ENCODE data around the gene COL25A1. TPM values are rescaled to one million over a fixed set of nuclear protein-coding genes. Genes with fewer than 3 reads are reported as not detected.

The COL25A1 gene
- total RNA-seq, 2 experiments from 2014 or later, result 0.67 TPM; not detected in 1

DNA sequence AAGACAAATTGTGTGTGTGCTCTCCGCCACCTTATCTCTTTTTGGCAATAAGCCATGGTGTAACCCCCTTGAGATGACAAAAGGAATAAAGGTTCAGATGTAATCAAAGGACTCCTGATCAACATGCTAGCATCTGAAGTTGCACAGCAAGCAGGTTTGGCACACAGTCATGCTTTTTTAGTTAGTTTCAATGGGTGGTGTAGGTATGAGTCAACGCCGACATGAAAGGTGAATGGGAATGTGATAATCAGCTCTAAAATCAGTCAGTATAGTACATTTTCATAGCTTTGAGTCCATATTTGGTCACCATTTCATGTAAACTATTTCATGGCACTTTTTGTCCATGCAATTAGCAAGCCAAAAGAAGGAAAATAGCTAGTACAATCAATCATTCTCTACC is 489.2 kb downstream of the COL25A1 start:
- no peaks in the 10 kb centered on the region for H3K4me1 Mint-ChIP-seq
- H3K4me3 Mint-ChIP-seq, result no peak overlapping the region
- peaks cover 34% of the 10 kb centered on the region for H3K27me3 Mint-ChIP-seq
- no peaks in the 10 kb centered on the region for H3K36me3 Mint-ChIP-seq
- no peak for DNase-seq
- H3K9me3 Mint-ChIP-seq, result no peaks in the 10 kb centered on the region
- POLR2A ChIA-PET, result no interaction called here
- no peak for ATAC-seq (ENCODE audit: low read depth)
- no peak overlapping the region for H3K27ac Mint-ChIP-seq

DNA sequence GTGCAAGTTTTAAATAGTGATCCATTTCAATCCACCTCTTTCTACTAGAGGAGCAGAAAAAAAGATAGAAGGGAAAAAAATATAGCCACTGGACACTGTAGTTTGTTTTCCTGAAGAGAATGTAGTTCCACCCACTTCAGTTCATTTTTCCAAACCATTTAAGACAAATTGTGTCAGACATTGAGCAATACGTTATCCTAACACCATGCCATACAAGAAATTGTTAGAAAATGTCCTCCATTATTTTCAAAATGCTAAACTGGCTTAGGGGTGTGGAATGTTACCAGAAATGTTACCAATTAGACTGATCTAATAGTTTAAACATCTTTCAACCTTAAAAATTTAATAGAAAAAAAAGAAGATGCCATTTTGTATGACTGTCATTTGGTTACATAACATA is 491.0 kb downstream of the COL25A1 start:
- Mint-ChIP-seq H3K4me3 (no peak overlapping the region), H3K36me3 (no peaks in the 10 kb centered on the region), H3K9me3 (no peaks in the 10 kb centered on the region), H3K27me3 (peaks cover 27% of the 10 kb centered on the region), H3K4me1 (no peaks in the 10 kb centered on the region), H3K27ac (no peak overlapping the region)
- POLR2A ChIA-PET, result no interaction called here
- ATAC-seq (ENCODE audit: low read depth) (no peak), DNase-seq (no peak)

DNA sequence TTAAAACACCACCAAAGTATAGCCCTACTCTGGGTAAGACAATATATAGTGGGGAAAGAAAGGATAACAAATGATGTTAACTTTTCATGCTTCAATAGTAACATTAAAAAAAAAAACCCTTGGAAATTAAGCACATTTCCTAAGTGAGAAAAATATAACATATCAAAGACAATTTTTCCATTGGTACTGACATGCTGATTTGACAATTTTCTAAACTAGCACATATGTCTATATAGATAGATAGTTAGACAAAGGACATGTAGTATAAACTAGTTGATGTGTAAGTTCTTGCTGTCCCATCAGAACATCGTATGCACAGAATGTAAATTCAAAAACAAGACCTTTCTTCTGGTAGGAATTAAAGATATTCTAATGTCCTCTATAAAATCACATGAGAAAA is 492.4 kb downstream of the COL25A1 start:
- no peak for DNase-seq
- Mint-ChIP-seq H3K4me3 (no peak overlapping the region), H3K36me3 (no peaks in the 10 kb centered on the region), H3K4me1 (no peaks in the 10 kb centered on the region), H3K27me3 (peaks cover 27% of the 10 kb centered on the region), H3K27ac (no peak overlapping the region), H3K9me3 (no peaks in the 10 kb centered on the region)
- no peak for ATAC-seq (ENCODE audit: low read depth)
- POLR2A ChIA-PET, result no interaction called here

DNA sequence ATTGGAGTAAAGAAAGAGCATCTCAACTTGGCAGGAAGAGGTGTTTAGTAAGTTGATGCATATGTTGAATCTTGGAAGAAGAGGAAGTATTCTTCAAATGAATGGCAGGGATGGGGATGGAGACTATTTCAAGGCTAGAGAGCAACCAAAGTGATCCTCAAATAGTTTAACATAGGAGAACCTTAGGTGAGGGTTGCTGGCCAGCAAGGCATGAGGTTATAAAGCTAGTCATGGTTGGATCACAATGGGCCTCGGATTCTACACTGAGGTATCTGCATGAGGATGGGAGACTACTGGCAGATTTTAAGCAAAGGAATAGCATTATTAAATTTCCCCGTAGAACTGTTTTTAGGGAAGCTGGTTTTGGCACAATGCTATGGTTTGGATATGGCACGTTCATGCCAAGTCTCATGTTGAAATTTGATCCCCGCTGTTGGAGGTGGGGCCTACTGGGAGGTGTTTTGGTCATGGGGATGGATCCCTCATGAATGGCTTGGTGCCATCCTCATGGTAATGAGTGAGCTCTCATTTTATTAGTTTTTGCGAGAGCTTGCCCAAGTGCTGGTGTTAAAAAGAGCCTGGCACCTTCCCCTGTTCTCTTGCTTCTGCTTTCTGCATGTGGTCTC is 497.7 kb downstream of the COL25A1 start:
- H3K36me3 Mint-ChIP-seq, result no peaks in the 10 kb centered on the region
- H3K4me1 Mint-ChIP-seq, result no peaks in the 10 kb centered on the region
- no peak for DNase-seq
- H3K9me3 Mint-ChIP-seq, result no peaks in the 10 kb centered on the region
- POLR2A ChIA-PET, result no interaction called here
- no peak overlapping the region for H3K4me3 Mint-ChIP-seq
- H3K27ac Mint-ChIP-seq, result no peak overlapping the region
- peaks cover 2% of the 10 kb centered on the region for H3K27me3 Mint-ChIP-seq
- ATAC-seq (ENCODE audit: low read depth), result no peak

DNA sequence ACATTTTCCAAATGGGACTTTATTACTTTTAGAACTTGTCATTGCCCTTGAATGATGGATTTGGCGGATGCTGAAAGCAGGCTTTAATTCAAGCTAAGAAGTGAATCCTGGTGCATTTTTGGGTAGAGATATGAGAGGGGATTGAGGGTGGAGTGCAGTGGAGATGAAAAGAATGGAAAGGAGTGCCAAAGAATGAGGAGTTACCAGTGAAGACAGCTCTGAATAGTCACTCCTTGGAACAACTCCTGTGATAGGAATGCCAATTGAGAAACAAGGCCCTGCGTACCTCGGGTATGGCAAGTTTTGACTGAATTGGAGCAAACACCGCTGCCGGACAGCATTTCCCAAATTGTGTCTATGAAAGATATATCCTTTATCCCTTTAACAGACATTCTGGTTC is 503.2 kb downstream of the COL25A1 start:
- H3K9me3 Mint-ChIP-seq, result no peaks in the 10 kb centered on the region
- POLR2A ChIA-PET, result no interaction called here

DNA sequence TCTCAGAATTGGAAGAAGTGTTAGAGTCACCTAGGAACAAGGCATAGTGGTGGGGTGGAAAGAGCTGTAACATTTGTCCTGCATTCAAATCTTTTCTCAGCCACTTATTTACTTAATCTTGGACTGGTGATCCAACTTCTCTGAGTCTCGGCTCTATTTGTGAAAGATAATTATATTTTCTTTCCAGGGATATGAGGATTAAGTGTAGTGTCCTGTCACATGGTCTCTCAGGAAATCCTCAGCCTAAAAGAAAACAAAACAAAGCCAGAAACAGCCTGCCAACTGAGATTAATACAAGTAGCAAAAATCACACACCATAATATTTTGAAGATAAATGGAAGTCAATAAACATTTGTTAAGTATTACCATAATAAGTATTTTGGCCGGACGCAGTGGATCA is 506.3 kb downstream of the COL25A1 start:
- no peak for DNase-seq
- POLR2A ChIA-PET, result no interaction called here
- Mint-ChIP-seq H3K4me3 (no peak overlapping the region), H3K27ac (no peak overlapping the region), H3K36me3 (no peaks in the 10 kb centered on the region), H3K4me1 (no peaks in the 10 kb centered on the region), H3K27me3 (peaks cover 19% of the 10 kb centered on the region), H3K9me3 (no peaks in the 10 kb centered on the region)
- no peak for ATAC-seq (ENCODE audit: low read depth)

More for the DNA sequence above, 503.2 kb downstream of the COL25A1 start:
- no peak overlapping the region for H3K27ac Mint-ChIP-seq
- ATAC-seq (ENCODE audit: low read depth) (no peak), DNase-seq (no peak)
- H3K36me3 Mint-ChIP-seq, result no peaks in the 10 kb centered on the region
- H3K4me1 Mint-ChIP-seq, result no peaks in the 10 kb centered on the region
- H3K27me3 Mint-ChIP-seq, result peaks cover 7% of the 10 kb centered on the region
- no peak overlapping the region for H3K4me3 Mint-ChIP-seq

DNA sequence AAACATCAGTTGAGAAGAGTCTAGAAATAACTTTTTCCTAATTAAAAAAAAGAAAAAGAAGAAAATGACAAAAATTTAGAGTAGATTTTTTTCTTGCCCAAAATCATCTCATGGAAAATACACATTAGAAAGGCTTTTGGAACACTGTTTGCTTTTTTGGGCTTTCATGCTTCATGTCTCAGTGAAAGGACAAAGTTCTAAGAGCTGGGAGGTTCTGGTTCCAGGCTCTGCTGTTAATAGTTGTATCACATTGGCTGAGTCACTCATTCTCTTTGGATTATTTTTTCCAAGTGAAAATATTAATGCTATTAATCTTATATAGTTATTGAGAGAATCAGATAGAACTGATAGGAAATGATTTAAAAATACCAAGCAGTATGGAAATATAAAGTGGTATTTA is 506.7 kb downstream of the COL25A1 start:
- no peak overlapping the region for H3K27ac Mint-ChIP-seq
- H3K36me3 Mint-ChIP-seq, result no peaks in the 10 kb centered on the region
- H3K27me3 Mint-ChIP-seq, result peaks cover 19% of the 10 kb centered on the region
- no peak overlapping the region for H3K4me3 Mint-ChIP-seq
- H3K9me3 Mint-ChIP-seq, result no peaks in the 10 kb centered on the region
- POLR2A ChIA-PET, result no interaction called here
- ATAC-seq (ENCODE audit: low read depth) (no peak), DNase-seq (no peak)
- H3K4me1 Mint-ChIP-seq, result no peaks in the 10 kb centered on the region

DNA sequence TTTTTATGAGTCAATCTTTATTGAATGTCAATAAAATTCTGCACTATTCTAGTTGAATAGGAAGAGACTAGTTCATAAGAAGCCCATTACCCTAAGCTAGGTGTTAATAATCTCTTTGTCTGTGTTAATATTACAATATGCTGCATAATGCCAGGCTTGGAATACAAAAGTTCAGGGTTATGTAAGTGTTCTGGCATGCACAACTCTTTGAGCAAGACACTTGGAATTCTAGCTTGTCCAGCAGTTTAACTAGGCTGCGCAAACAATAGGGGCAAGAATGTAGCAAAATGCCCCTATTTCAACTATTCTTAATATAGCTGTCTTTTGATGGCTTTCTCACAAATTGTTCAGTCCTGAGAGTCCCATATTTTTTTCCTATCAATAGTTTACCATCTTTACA is 508.3 kb downstream of the COL25A1 start:
- H3K4me3 Mint-ChIP-seq, result no peak overlapping the region
- H3K4me1 Mint-ChIP-seq, result no peaks in the 10 kb centered on the region
- H3K9me3 Mint-ChIP-seq, result no peaks in the 10 kb centered on the region
- POLR2A ChIA-PET, result no interaction called here
- DNase-seq, result no peak
- ATAC-seq (ENCODE audit: low read depth), result no peak
- H3K27ac Mint-ChIP-seq, result no peak overlapping the region
- H3K27me3 Mint-ChIP-seq, result peaks cover 17% of the 10 kb centered on the region
- no peaks in the 10 kb centered on the region for H3K36me3 Mint-ChIP-seq

DNA sequence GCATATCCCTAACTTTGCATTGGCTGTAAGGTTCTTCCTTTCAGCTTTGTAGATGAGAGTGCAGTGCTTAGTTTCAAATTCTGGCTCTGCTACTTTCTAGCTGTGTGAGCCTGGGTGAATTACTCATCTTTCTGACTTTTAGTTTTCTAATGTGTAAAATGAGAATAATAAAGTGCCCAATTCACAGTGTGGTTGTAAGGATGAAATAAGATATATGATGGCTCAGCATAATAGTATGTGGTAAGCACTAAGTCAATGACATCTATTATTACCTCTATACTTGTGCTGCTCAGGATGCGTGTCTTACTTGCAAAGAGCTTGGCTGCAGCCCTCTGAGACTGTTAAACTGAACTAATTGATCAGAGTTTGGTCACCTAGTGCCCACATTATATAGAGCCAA is 509.0 kb downstream of the COL25A1 start:
- peaks cover 13% of the 10 kb centered on the region for H3K27me3 Mint-ChIP-seq
- ATAC-seq (ENCODE audit: low read depth) (no peak), DNase-seq (no peak)
- H3K4me1 Mint-ChIP-seq, result no peaks in the 10 kb centered on the region
- no peak overlapping the region for H3K4me3 Mint-ChIP-seq
- POLR2A ChIA-PET, result no interaction called here
- no peaks in the 10 kb centered on the region for H3K36me3 Mint-ChIP-seq
- H3K27ac Mint-ChIP-seq, result no peak overlapping the region
- H3K9me3 Mint-ChIP-seq, result no peaks in the 10 kb centered on the region

DNA sequence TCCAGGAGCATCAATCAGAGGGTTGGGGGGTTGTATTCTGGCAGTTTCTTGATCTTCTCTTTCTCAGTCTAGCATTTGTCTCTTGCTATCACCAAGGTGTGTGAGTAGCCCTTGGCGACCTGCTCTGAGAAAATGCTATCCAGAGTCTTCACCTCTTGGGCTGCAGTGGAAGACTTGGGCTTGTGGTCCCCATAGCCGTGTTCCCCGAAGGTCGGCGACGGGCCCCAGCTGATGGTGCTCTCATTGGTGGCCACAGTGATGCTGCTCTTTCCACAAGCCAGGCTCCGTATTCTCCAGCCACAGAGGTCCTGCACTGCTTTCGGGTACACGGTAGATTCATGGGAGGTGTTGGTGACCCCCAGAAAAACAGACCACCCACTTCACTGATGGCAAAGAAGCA is 513.7 kb downstream of the COL25A1 start:
- POLR2A ChIA-PET, result no interaction called here
- no peak overlapping the region for H3K4me3 Mint-ChIP-seq
- ATAC-seq (ENCODE audit: low read depth) (no peak), DNase-seq (no peak)
- H3K9me3 Mint-ChIP-seq, result no peaks in the 10 kb centered on the region
- H3K27ac Mint-ChIP-seq, result no peak overlapping the region
- H3K4me1 Mint-ChIP-seq, result no peaks in the 10 kb centered on the region
- H3K27me3 Mint-ChIP-seq, result peaks cover 7% of the 10 kb centered on the region
- H3K36me3 Mint-ChIP-seq, result no peaks in the 10 kb centered on the region

DNA sequence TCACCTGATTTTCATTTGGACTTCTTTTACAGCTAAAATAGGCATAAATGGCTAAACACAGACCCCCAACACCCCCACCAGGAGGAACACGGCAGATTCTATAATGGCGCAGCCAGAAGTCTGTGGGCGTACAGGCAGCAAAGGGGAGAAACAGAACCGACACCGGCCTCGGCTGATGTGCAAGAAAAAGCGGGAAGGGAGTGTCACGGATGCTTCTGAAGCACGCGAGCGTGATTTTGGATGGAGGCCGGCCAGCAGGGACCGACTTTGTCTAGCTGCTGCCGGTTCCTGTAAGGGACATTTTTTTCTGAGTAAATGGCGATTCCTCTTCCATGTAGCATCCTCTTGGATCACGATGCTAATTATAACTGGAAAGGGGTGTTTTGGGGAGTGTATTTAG is 514.7 kb downstream of the COL25A1 start:
- Mint-ChIP-seq H3K4me3 (no peak overlapping the region), H3K36me3 (no peaks in the 10 kb centered on the region), H3K27ac (no peak overlapping the region), H3K27me3 (peaks cover 4% of the 10 kb centered on the region), H3K9me3 (no peaks in the 10 kb centered on the region), H3K4me1 (no peaks in the 10 kb centered on the region)
- no peak for DNase-seq
- no peak for ATAC-seq (ENCODE audit: low read depth)
- POLR2A ChIA-PET, result no interaction called here

DNA sequence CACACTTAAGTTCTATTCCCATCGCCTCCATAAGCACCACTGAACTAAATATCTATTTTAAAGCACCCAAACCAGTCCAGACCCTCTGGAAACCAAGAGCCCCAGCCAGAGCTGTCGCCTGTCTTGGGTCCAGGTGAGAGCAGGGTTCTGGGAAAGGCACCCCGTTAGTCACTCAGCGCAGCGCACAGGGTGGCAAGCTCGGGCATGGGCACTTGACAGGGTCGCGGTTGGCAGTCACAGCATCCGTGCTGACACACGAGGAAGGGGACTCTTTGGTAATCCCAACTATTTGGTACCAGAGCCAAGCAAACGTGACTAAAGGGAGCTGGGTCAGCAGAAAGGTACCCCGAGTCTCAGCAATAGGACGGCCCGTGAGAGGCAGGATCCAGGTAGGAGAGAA is 515.4 kb downstream of the COL25A1 start:
- H3K27ac Mint-ChIP-seq, result no peak overlapping the region
- no peak overlapping the region for H3K4me3 Mint-ChIP-seq
- ATAC-seq (ENCODE audit: low read depth) (no peak), DNase-seq (no peak)
- POLR2A ChIA-PET, result no interaction called here
- no peaks in the 10 kb centered on the region for H3K9me3 Mint-ChIP-seq
- no peaks in the 10 kb centered on the region for H3K36me3 Mint-ChIP-seq
- peaks cover 4% of the 10 kb centered on the region for H3K27me3 Mint-ChIP-seq
- no peaks in the 10 kb centered on the region for H3K4me1 Mint-ChIP-seq

DNA sequence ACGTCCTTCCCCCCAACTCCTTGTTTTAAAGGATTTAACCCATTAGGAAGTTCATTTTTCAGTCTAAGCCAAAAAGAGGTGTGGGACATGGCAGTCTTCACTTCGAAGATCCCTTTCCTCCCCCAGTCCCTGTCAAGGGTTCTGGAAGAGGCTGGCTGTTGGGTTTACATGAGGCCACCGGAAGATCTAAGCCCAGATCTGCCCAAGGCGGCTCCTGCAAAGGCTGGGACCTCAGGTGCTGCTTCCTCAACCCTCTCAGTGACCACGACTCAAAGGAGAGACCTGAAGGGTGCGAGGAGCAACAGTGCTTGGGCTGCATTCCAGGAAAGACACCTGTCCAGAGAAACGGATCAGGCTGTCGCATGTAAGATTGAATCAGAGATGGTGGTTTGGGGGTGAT is 516.1 kb downstream of the COL25A1 start:
- Mint-ChIP-seq H3K27me3 (peaks cover 4% of the 10 kb centered on the region), H3K4me3 (no peak overlapping the region), H3K4me1 (no peaks in the 10 kb centered on the region), H3K9me3 (no peaks in the 10 kb centered on the region), H3K27ac (no peak overlapping the region), H3K36me3 (no peaks in the 10 kb centered on the region)
- POLR2A ChIA-PET, result no interaction called here
- DNase-seq (no peak), ATAC-seq (ENCODE audit: low read depth) (no peak)

DNA sequence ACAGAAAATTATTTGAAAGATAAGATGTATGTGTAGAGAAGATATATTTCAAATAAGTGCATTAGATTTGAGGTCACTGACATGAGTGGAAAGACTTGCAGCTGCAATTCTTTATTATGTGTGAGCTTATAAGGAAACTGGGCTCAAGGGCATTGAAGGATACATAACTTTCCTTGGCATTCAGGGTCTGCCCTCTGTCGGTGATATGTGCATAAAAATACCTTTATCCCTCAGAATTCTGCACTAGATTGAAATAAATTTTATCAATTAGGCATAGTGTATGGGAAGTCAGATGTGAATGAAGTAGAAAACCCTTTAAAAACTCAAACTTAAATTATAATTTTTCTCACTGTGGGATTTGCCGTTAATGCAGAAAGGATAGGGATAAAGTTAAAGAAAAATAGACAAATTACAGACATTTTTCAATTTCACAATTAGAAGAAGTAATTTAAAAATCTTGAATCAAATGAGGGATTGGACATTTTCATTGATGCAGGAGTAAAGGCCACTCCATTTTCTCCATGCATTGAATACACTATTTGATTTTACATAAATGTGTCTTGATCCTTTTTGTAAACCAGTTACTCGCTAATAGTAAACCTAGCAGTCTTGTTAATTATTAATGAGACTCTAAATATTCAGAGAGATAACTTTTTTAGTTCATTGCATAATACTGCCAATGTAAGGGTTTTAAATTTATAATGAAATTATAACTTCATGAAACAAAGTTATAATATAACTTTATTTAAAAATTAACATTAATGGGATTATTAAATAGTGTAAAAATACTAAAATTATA is 518.6 kb downstream of the COL25A1 start:
- DNase-seq, result no peak
- POLR2A ChIA-PET, result no interaction called here
- no peak for ATAC-seq (ENCODE audit: low read depth)
- Mint-ChIP-seq H3K27ac (no peak overlapping the region), H3K36me3 (no peaks in the 10 kb centered on the region), H3K4me1 (no peaks in the 10 kb centered on the region), H3K27me3 (peaks cover 10% of the 10 kb centered on the region), H3K4me3 (no peak overlapping the region), H3K9me3 (no peaks in the 10 kb centered on the region)
